ENCODE data around the gene TTN. TPM values are rescaled to one million over a fixed set of nuclear protein-coding genes. Genes with fewer than 3 reads are reported as not detected.

Gene TTN
- total and polyA plus RNA-seq, 10 of the 15 experiments (the other 5 are each of a cell fraction or from before 2014, with no cell fraction given) = 0.15 to 9.0 (median 1.8) TPM

DNA sequence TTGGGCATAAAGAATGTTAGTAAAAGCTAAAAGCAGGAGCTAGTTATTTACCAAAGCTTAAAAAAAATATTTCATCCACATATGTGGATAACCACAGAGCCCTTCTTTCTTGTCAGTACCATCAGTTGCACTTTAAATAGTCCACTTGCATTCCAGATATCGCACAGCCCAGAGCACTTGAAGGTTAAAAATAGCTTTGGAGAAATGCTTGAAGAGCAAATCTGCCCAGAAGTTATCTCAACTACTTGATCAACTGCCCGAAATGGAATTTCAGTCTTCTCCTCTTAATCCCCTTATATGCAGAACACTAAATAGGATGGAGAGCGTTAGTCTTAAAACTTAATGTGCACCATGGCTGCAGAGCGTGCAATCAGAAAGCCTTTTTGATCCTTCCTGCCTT, 178.6 kb downstream of the TTN start:
- ChIA-PET CTCF (no interaction called here), POLR2A (no interaction called here), RAD21 (ENCODE audit: unreplicated experiment) (no interaction called here), SMC1A (ENCODE audit: uncharacterized antibody, unreplicated experiment) (no interaction called here)
- Histone ChIP-seq H3K9ac (ENCODE audit: control insufficient read depth, insufficient read depth, low read length) (no peak overlapping the region), H4K20me1 (ENCODE audit: control insufficient read depth, insufficient read depth) (no peaks in the 10 kb centered on the region), H3K79me2 (ENCODE audit: control insufficient read depth, insufficient read depth, low read length) (no peaks in the 10 kb centered on the region), H3K27me3 (replicated peaks in 1 of 2; ENCODE audit: control insufficient read depth in 2 of 2, insufficient read depth in 2 of 2, low read length in 1 of 2) (no peaks in the 10 kb centered on the region), H2AFZ (ENCODE audit: control insufficient read depth, low read depth, low read length) (no peak overlapping the region), H3K27ac (ENCODE audit: control insufficient read depth, insufficient read depth) (no peak overlapping the region), H3K4me2 (ENCODE audit: control insufficient read depth, insufficient read depth) (no peak overlapping the region), H3K4me3 (no peak overlapping the region), H3K4me1 (ENCODE audit: control insufficient read depth, insufficient read depth, low read length) (no peaks in the 10 kb centered on the region), H3K9me3 (replicated peaks; ENCODE audit: control insufficient read depth, insufficient read depth, low read length) (no peaks in the 10 kb centered on the region), H3K36me3 (ENCODE audit: control insufficient read depth in 2 of 2, insufficient read depth in 2 of 2, low read length in 1 of 2) (no peaks in the 10 kb centered on the region; a peak in 1 of 4 replicates)
- in situ Hi-C loops (cut with MboI) = no loop called here
- ATAC-seq (no peak), FAIRE-seq (no peak), DNase-seq (ENCODE audit: low read depth, low spot score) (no peak)
- intact Hi-C loops (cut with micrococcal nuclease; ENCODE audit: unreplicated experiment) = no loop called here
- TF ChIP-seq NFYA (IDR thresholded peaks at IDR 0.05; ENCODE audit: borderline replicate concordance, low read depth, low read length) = no peak
- TF ChIP-seq, protein P1, sequence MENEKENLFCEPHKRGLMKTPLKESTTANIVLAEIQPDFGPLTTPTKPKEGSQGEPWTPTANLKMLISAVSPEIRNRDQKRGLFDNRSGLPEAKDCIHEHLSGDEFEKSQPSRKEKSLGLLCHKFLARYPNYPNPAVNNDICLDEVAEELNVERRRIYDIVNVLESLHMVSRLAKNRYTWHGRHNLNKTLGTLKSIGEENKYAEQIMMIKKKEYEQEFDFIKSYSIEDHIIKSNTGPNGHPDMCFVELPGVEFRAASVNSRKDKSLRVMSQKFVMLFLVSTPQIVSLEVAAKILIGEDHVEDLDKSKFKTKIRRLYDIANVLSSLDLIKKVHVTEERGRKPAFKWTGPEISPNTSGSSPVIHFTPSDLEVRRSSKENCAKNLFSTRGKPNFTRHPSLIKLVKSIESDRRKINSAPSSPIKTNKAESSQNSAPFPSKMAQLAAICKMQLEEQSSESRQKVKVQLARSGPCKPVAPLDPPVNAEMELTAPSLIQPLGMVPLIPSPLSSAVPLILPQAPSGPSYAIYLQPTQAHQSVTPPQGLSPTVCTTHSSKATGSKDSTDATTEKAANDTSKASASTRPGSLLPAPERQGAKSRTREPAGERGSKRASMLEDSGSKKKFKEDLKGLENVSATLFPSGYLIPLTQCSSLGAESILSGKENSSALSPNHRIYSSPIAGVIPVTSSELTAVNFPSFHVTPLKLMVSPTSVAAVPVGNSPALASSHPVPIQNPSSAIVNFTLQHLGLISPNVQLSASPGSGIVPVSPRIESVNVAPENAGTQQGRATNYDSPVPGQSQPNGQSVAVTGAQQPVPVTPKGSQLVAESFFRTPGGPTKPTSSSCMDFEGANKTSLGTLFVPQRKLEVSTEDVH (IDR thresholded peaks at IDR 0.05; ENCODE audit: low read depth, partially characterized antibody) = no peak
- TF ChIP-seq TCF7 (IDR thresholded peaks at IDR 0.05; ENCODE audit: borderline replicate concordance) = no peak
- no peak for TF ChIP-seq MTA3 (IDR thresholded peaks at IDR 0.05; ENCODE audit: borderline replicate concordance, low read length)
- TF ChIP-seq MYC (IDR thresholded peaks at IDR 0.05; ENCODE audit: insufficient read depth, insufficient read length, insufficient replicate concordance, low read length, severe bottlenecking) = no peak
- TF ChIP-seq, protein P2, sequence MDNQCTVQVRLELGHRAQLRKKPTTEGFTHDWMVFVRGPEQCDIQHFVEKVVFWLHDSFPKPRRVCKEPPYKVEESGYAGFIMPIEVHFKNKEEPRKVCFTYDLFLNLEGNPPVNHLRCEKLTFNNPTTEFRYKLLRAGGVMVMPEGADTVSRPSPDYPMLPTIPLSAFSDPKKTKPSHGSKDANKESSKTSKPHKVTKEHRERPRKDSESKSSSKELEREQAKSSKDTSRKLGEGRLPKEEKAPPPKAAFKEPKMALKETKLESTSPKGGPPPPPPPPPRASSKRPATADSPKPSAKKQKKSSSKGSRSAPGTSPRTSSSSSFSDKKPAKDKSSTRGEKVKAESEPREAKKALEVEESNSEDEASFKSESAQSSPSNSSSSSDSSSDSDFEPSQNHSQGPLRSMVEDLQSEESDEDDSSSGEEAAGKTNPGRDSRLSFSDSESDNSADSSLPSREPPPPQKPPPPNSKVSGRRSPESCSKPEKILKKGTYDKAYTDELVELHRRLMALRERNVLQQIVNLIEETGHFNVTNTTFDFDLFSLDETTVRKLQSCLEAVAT (IDR thresholded peaks at IDR 0.05) = no peak
- BruUV-seq (replicated peaks) = no TSS peak
- 91% methylated on average over 4 of the region's 4 CpGs for WGBS (ENCODE audit: insufficient coverage, insufficient replicate concordance, low lambda C conversion rate, missing lambda C conversion rate)

All from GM12878 (cell line).